ENCODE data around the gene CIAO1.
"Not testable (repeated sequence)": the region's sequence is repeated elsewhere in the genome, so short reads cannot be mapped to it uniquely, and the experiment has no call there.

The CIAO1 gene

GRCh38 chr2:96265840-96266679, at the start of gene CIAO1, which contains the start of gene TMEM127:
CIAO1 (plus strand) TSS chr2:96266225; CDS start chr2:96266351, 126 bp downstream.
TMEM127 (minus strand) TSS chr2:96265997; CDS start chr2:96265381, 616 bp downstream.
- peak; percentile 95 for DNase-seq (ENCODE audit: low read depth)

- DNase-seq (ENCODE audit: low read depth): no peak
Observed at GRCh38 chr2:96218508-96219131, 47.4 kb upstream of the CIAO1 start.

DNA sequence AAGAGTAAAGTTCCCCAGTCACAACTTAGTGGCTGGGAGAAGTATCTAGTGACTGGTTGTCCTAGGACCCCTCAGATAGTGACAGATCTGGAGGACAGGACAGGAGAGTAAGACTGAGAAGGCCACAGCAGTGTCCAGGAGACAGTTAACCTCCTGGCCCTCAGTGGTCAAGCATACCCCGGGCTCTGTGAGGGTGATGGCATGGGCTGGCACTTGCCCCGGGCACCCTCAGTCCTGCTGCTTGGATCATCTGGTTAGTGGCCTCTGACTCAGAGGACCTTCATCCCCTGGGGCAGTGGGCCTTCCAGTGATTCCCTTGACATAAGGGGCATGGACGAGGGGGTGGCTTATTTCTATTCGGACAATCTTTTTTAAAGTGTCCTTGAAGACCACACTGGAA, 46.1 kb upstream of the CIAO1 start:
- DNase-seq (ENCODE audit: low read depth): not testable (repeated sequence)

- not testable (repeated sequence) for DNase-seq (ENCODE audit: low read depth)
Observed at GRCh38 chr2:96221106-96221505, 44.9 kb upstream of the CIAO1 start.

DNA sequence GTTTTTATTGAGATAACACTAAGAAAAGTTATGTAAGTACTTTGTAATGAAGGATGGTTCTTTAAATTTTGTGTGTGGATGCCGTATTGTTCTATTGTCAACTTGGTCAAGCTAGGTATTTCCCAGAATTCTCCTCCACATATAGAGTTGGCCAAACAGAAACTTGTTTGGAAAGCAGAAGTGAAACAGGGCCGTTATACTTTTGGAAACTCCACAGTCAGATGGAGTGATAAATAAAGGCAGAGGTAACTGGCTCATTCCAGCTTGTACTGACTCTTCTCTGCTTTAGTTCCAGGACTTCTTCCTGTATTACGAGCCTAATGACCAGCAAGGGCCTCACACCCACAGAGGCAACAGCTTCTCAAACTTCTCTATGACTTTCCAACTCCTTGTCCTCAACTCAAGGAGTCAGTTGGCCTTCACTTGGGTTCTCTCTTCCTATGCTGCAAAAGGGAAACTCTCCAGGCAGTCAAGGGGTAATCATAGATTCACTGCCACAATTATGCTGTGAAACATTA, 41.0 kb upstream of the CIAO1 start:
- DNase-seq (ENCODE audit: low read depth): no peak

GRCh38 chr2:96231316-96231715, 34.7 kb upstream of the CIAO1 start:
- DNase-seq (ENCODE audit: low read depth): no peak

DNA sequence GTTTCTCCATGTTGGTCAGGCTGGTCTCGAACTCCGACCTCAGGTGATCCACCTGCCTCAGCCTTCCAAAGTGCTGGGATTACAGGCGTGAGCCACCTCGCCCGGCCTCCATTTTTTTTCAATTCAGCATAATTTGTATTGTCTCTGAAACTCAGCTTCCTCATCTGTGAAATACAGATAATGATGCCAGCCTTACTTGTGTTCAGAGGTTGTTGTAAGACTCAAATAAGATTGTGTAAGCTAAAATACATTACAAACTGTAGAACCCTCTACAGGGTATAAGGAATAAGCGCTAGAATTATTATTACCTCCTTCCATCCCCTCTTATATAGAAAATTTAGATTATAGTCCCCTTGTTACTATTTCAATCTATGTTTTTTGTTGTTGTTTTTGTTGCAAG, 32.6 kb upstream of the CIAO1 start:
- DNase-seq (ENCODE audit: low read depth): no peak

- no peak for DNase-seq (ENCODE audit: low read depth)
Observed at GRCh38 chr2:96233880-96234316, 32.1 kb upstream of the CIAO1 start.

GRCh38 chr2:96236882-96237281, 29.1 kb upstream of the CIAO1 start:
- DNase-seq (ENCODE audit: low read depth): no peak

- DNase-seq (ENCODE audit: low read depth): no peak
Observed at GRCh38 chr2:96238266-96238665, 27.8 kb upstream of the CIAO1 start.

DNA sequence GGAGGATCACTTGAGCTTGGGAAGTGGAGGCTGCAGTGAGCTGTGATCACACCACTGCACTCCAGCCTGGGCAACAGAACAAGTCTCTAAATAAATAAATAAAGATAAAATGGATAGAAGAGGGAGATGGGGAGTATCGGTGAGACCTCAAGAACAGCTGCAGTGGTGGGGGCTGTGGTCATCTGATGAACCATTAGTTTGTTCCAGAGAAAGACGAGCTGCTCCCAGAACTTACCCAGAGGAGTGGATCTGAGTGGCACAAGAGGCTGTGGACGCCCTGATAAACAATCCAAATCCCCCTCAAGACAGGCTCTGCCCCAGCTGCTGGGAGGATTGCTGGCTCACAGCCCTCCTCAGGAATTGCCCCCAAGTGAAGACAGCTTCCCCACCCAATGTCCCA, 26.9 kb upstream of the CIAO1 start:
- no peak for DNase-seq (ENCODE audit: low read depth)

DNA sequence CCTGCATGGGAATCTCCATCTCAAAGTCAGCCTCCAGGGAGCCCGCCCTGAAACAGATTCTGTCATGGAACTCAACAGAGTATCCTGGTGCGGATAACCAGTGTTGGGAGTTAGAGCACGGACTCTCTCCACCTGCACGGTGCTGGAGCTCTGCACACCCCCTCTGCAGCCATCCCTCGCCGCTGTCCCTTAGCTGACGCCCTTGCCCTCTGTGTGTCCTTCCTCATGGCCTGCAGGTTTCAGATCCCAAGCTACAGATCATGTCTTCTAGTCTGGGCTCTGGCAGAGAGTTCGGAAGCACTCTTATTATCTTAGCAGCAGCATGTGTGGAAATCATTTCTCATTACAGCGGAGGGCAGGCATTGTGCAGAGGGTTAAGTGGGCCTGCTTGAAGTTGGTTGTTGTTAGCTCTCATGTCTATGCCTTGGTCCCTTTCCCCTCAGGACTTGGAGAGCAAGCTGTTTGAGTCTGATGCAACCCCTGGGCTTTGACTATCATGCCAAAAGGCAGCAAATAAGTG, 26.2 kb upstream of the CIAO1 start:
- no peak for DNase-seq (ENCODE audit: low read depth)

GRCh38 chr2:96240341-96241038, 25.5 kb upstream of the CIAO1 start:
- DNase-seq (ENCODE audit: low read depth): no peak

DNA sequence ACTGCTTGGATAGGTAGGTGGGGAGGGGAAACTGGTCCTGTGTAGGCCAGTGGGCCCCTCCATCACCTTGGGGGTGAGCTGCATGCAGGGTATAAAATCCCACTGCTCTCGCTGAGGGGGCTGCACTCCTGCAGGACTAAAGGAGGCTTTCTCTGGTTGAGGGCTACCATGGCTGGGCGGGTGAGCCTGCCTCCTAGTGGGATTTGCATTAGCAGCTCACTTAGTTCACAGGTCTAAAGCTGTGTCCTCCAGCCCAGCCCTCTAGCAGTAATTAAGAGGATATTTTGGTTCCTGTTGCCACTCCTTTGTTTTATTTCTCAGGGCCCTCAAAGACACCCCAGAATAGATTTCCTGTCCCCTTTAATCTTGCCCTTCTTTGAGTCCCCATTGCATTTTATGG, 24.8 kb upstream of the CIAO1 start:
- DNase-seq (ENCODE audit: low read depth): no peak

DNA sequence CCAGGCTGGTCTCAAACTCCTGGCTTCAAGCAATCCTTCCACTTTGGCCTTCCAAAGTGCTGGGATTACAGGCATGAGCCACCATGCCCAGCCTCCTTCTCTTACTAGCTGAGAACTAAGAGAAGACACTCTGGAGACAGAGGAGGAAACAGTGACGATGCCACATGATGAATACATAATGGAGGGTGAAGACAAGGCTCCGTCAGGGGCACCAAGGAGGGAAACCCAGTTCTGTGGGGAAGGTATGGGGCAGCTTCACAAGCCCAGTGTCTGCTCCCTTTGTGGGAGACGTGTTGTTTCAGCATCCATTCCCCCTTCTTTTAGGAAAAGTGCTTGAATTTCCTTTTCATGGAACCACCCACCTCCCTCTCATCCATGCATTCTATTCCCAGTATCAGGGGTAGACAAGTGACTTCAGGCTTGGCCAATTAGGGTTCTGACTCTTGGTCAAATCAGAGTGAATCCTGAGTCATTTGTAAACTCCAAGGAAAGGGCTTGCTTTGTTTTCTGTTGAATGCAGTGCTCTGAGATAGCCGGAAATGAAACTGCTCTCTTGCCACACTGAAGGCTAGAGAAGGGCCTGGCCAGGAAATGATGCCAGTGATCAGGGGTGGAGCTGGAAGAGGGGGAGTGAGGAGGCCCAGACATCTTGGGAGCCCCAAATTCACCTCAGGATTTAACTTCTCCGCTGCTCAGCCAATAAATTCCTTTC, 24.0 kb upstream of the CIAO1 start:
- DNase-seq (ENCODE audit: low read depth): peak; percentile 23

DNA sequence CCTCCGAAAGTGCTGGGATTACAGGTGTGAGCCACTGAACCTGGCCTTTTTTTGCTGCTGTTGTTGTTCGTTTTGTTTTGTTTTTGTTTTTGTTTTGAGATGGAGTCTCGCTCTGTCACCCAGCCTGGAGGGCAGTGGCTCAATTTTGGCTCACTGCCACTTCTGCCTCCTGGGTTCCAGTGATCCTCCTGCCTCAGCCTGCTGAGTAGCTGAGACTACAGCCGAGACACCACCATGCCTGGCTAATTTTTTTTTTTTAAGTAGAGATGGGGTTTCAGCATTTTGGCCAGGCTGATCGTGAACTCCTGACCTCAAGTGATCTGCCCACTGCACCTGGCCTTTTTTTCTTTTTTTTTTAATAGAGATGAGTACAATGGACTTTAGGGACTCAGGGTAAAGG, 22.2 kb upstream of the CIAO1 start:
- DNase-seq (ENCODE audit: low read depth): no peak

DNA sequence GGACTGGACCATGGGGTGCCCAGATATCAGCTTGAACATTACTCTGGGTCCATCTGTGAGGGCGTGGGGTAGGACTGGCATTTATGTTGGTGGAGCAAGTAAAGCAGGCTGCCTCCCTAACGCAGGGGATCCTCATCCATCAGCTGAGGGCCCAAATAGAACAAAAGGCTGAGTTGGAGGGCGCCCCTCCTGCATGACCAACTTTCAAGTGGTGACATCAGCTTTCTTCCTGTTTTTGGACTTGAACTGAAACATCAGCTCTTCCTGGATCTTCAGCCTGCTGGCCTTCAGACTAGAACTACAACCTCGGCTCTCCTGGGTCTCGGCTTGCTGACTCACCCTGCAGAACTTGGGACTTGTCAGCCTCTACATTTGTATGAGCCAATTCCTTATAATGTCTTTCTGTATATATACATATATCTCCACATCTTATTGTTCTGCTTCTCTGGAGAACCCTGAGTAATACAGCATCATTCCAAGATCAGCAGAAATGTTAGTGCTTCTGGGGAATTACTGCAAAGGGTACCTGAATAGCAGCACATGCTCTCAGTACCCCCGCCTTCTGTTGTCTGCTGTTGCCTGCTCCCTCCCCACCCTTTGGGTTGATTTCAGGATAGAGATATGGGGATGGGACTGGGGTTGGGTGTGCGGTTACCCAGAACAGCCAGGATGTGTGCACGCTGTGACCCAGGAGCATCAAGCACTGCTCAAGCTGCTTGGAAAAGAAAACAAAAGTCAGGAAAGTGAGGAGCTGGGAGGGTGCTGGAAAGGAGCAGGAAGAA, 20.2 kb upstream of the CIAO1 start:
- DNase-seq (ENCODE audit: low read depth): no peak

DNA sequence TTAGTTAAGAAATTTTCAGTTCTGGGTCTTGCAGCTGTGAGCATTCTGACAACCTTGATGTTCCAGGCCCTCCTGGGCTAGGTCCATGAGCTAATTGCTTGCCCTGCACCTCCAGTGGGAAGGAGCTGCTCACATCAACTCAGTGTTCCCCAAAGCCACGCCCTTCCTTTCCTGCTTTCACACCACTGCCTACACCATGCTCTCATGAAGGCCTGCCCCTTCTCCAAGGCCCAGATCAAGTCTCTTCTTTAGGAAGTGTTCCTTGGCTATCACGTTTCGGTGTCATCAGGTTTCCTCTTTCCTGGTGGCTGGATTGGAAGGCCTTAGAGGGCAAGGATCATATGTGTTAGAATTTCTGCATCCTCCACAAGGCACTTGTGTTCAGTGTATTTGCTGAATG, 19.0 kb upstream of the CIAO1 start:
- no peak for DNase-seq (ENCODE audit: low read depth)

DNA sequence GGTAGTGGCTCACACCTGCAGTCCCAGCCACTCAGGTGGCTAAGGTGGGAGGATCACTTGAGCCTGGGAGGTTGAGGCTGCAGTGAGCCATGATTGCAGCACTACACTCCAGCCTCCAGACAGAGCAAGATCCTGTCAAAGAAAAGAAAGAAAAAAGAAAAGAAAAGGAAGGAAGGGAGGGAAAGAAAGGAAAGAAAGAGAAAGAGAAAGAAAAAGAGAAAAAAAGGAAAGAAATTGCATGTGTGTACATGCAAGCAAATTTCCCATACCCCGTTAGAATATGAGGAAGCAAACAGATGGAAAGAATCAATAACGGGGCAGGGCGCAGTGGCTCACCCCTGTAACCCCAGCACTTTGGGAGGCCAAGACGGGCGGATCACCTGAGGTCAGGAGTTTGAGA, 18.1 kb upstream of the CIAO1 start:
- DNase-seq (ENCODE audit: low read depth): no peak

- no peak for DNase-seq (ENCODE audit: low read depth)
Observed at GRCh38 chr2:96248624-96249023, 17.4 kb upstream of the CIAO1 start.

DNA sequence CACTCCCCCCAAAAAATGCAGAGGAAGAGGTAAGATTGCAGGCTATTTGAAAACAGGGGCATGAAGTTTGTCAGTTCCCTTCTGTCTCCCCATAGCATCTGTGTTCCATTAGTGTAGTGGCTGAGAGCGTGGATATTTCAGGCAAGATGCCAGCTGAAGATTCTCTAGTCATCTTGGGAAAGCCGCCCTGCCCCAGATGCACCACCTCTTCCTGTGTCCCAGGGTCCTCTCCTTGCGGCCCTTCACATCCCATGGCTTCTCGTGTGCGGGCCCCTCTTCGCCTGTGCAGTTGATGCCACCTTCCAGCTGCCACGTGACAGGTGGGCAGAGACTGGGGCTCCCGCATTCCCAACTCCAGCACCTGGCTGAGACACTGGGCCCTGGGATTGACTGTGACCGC, 16.4 kb upstream of the CIAO1 start:
- DNase-seq (ENCODE audit: low read depth): no peak

Measured in activated T-cell treated with anti-CD3 and anti-CD28 coated beads for 1 hour (primary cell).